Endometrial microvascular endothelial cells (primary cell): ENCODE data around the gene FRAT1. TPM values are rescaled to one million over a fixed set of nuclear protein-coding genes. Genes with fewer than 3 reads are reported as not detected.
"Not testable (repeated sequence)": the region's sequence is repeated elsewhere in the genome, so short reads cannot be mapped to it uniquely, and the experiment has no call there.

ENCODE experiments used
- in situ Hi-C: cut with HindIII; loops from 2 replicates; pipeline ENCODE4 v1.10.0; 2017; ENCODE audit warnings: low sequenced_read_pairs, low pct_unique_long_range_greater_than_20kb; ENCODE audit errors: inconsistent ontology term
- total RNA-seq: library from RNA; depleted of rRNA; stranded (reverse); fragments of >200 nt; gene quantifications from one replicate; pipeline ENCODE4 v1.2.3, GENCODE V29; 2015; ENCODE audit errors: inconsistent ontology term

The FRAT1 gene
- total RNA-seq, 1 donor from 2014 or later, result 0.84 TPM

GRCh38 chr10:97332591-97333350, 13.7 kb downstream of the FRAT1 start:
- in situ Hi-C loops, result no loop called here

GRCh38 chr10:97333351-97333600, 14.2 kb downstream of the FRAT1 start:
- in situ Hi-C loops, result no loop called here

GRCh38 chr10:97333601-97334369, 14.7 kb downstream of the FRAT1 start:
- in situ Hi-C loops, result no loop called here

GRCh38 chr10:97334370-97335175, 15.5 kb downstream of the FRAT1 start, which contains the start of gene FRAT2:
Gene FRAT2, minus strand, starts transcription at chr10:97334729. Its CDS starts 157 bp downstream, at chr10:97334572.
- in situ Hi-C loops, result no loop called here

- in situ Hi-C loops, result no loop called here
Observed at GRCh38 chr10:97335188-97335619, 16.1 kb downstream of the FRAT1 start.

- in situ Hi-C loops, result no loop called here
Observed at GRCh38 chr10:97336006-97336405, 16.9 kb downstream of the FRAT1 start.

GRCh38 chr10:97336446-97336845, 17.4 kb downstream of the FRAT1 start:
- in situ Hi-C loops, result no loop called here

- in situ Hi-C loops, result no loop called here
Observed at GRCh38 chr10:97336942-97337831, 18.1 kb downstream of the FRAT1 start.

- in situ Hi-C loops, result no loop called here
Observed at GRCh38 chr10:97338041-97338440, 19.0 kb downstream of the FRAT1 start.

- in situ Hi-C loops, result no loop called here
Observed at GRCh38 chr10:97341416-97341815, 22.3 kb downstream of the FRAT1 start.

- in situ Hi-C loops, result not testable (repeated sequence)
Observed at GRCh38 chr10:97343664-97344063, 24.6 kb downstream of the FRAT1 start.

GRCh38 chr10:97347317-97347716, 28.2 kb downstream of the FRAT1 start:
- in situ Hi-C loops, result no loop called here

GRCh38 chr10:97349752-97350513, 30.9 kb downstream of the FRAT1 start:
- in situ Hi-C loops, result no loop called here

- in situ Hi-C loops, result no loop called here
Observed at GRCh38 chr10:97353945-97354344, 34.9 kb downstream of the FRAT1 start.

- in situ Hi-C loops, result no loop called here
Observed at GRCh38 chr10:97355571-97355975, 36.5 kb downstream of the FRAT1 start.

- in situ Hi-C loops, result no loop called here
Observed at GRCh38 chr10:97356318-97356914, 37.3 kb downstream of the FRAT1 start.

GRCh38 chr10:97356918-97357317, 37.8 kb downstream of the FRAT1 start:
- in situ Hi-C loops, result no loop called here

- in situ Hi-C loops, result no loop called here
Observed at GRCh38 chr10:97358349-97358748, 39.3 kb downstream of the FRAT1 start.
